ENCODE results near the gene AQP7.

The AQP7 gene

GRCh38 chr9:33348998-33349397 lies 53.4 kb downstream of the AQP7 start:
- Histone ChIP-seq H3K27ac (no peak overlapping the region), H3K9me3 (no peaks in the 10 kb centered on the region), H3K4me3 (no peak overlapping the region), H3K27me3 (no peaks in the 10 kb centered on the region), H3K36me3 (peaks cover 90% of the 10 kb centered on the region), H4K20me1 (no peaks in the 10 kb centered on the region; the same call in 1 of the 2 replicates), H3K4me2 (no peak overlapping the region), H3K4me1 (no peaks in the 10 kb centered on the region), H3K9ac (no peak overlapping the region)
- no peak for TF ChIP-seq Cebpa-rat (IDR thresholded peaks at IDR 0.05)

DNA sequence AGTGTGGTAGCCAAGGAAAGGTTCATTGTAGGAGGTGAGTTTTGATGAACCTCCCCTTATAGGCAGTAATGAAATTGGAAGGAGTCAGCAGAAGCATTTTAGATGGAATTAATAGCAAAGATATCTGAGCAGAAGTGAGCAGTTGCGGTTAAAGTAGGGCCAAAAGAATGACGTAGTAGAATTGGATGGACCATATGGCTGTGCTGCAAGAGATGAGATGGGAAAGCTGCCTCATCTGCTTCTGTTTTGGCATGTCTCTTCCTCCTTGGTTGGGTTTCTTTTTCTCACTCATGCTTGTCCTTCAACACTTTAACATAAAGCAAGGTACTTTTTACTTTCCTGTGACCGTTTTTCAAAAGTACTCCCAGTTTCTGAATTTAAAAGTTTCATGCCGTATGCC lies 55.8 kb downstream of the AQP7 start:
- no peak overlapping the region for H3K4me3 ChIP-seq
- no peaks in the 10 kb centered on the region for H3K4me1 ChIP-seq
- TF ChIP-seq Cebpa-rat (IDR thresholded peaks at IDR 0.05), result no peak
- no peaks in the 10 kb centered on the region for H3K9me3 ChIP-seq
- H3K4me2 ChIP-seq, result no peak overlapping the region
- no peak overlapping the region for H3K9ac ChIP-seq
- H3K36me3 ChIP-seq, result peaks cover 97% of the 10 kb centered on the region
- no peaks in the 10 kb centered on the region for H4K20me1 ChIP-seq
- H3K27ac ChIP-seq, result no peak overlapping the region
- no peaks in the 10 kb centered on the region for H3K27me3 ChIP-seq

DNA sequence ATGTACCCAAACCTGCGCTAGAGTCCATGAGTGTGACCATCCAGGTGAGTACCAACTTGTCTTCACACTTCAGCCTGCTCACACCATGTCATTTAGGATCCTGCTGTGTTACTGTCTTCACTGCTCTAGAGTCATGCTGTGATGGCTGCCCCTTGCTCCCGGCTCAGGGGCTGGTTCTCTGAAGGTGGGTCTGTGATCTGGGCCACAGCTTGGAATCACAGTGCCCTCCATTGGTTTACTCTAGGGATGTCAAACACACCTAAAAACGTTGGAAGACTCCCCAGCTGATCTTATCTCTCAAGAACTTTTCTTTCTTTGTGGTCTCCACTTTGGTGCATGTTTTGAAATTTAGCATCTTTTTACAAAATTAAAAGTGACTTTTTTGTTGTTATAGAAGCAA lies 58.2 kb downstream of the AQP7 start:
- no peak for TF ChIP-seq Cebpa-rat (IDR thresholded peaks at IDR 0.05)
- Histone ChIP-seq H3K4me2 (no peak overlapping the region), H3K4me3 (no peak overlapping the region), H3K27me3 (no peaks in the 10 kb centered on the region), H3K27ac (no peak overlapping the region), H3K9me3 (peaks cover 19% of the 10 kb centered on the region), H3K4me1 (no peaks in the 10 kb centered on the region), H3K36me3 (peaks cover 100% of the 10 kb centered on the region), H3K9ac (no peak overlapping the region), H4K20me1 (no peaks in the 10 kb centered on the region)

- Histone ChIP-seq H3K9ac (no peak overlapping the region), H3K27ac (no peak overlapping the region), H4K20me1 (no peaks in the 10 kb centered on the region), H3K4me3 (no peak overlapping the region), H3K36me3 (peaks cover 100% of the 10 kb centered on the region), H3K9me3 (peaks cover 49% of the 10 kb centered on the region), H3K4me2 (no peak overlapping the region), H3K4me1 (no peaks in the 10 kb centered on the region), H3K27me3 (no peaks in the 10 kb centered on the region)
- TF ChIP-seq Cebpa-rat (IDR thresholded peaks at IDR 0.05), result no peak
These were observed 61.2 kb downstream of the AQP7 start for GRCh38 chr9:33341182-33341581.

GRCh38 chr9:33340186-33340585 lies 62.2 kb downstream of the AQP7 start:
- no peak for TF ChIP-seq Cebpa-rat (IDR thresholded peaks at IDR 0.05)
- Histone ChIP-seq H3K36me3 (peaks cover 100% of the 10 kb centered on the region), H4K20me1 (no peaks in the 10 kb centered on the region), H3K9me3 (peaks cover 56% of the 10 kb centered on the region), H3K4me2 (no peak overlapping the region), H3K4me1 (no peaks in the 10 kb centered on the region), H3K27ac (no peak overlapping the region), H3K9ac (no peak overlapping the region), H3K4me3 (peak overlapping the region; percentile 48), H3K27me3 (no peaks in the 10 kb centered on the region)

Data from BLaER1 (cell line).